HepG2 (cell line): ENCODE data around the gene TMX3.

Experiments used
- CREM ChIP-seq, 2 experiments: sonication (generic) in 1 of 2; formaldehyde crosslinking in 1 of 2; IDR thresholded peaks; 2 replicates each; pipeline versions ENCODE4 v1.4.0 to v1.6.1; 2016 to 2020; ENCODE audit warnings: antibody characterized with exemption in 1 of 2, mild to moderate bottlenecking in 1 of 2, missing genetic modification reagents in 1 of 2
- EZH2 ChIP-seq: conservative IDR thresholded peaks from 2 replicates; pipeline ENCODE4 v1.6.1; 2012; ENCODE audit warnings: mild to moderate bottlenecking, low read depth, low read length, moderate library complexity
- HDAC2 ChIP-seq: sonication (generic); formaldehyde crosslinking; IDR thresholded peaks from 2 replicates; pipeline ENCODE4 v1.4.0; 2020; ENCODE audit warnings: missing genetic modification reagents
- NR2F1 ChIP-seq, 2 experiments: fragments of 450-650 bp in 1 of 2; formaldehyde crosslinking in 1 of 2; IDR thresholded peaks; 2 replicates each; pipeline versions ENCODE4 v1.5.0 to v1.6.1; 2016 to 2020; ENCODE audit warnings: mild to moderate bottlenecking in 1 of 2, missing compliant biosample characterization in 1 of 2, missing genetic modification reagents in 1 of 2, moderate library complexity in 1 of 2
- POLR2A ChIP-seq, 2 experiments: IDR thresholded peaks; 2 replicates each; pipeline ENCODE4 v1.6.1; 2011; ENCODE audit warnings: low read depth in 2 of 2, low read length in 2 of 2, mild to moderate bottlenecking in 1 of 2, moderate library complexity in 1 of 2; ENCODE audit not compliant: insufficient read depth in 1 of 2
- RBFOX2 ChIP-seq: fragments of 200-400 bp; formaldehyde crosslinking; IDR thresholded peaks from 2 replicates; pipeline ENCODE4 v1.6.1; 2017; ENCODE audit warnings: low read depth, mild to moderate bottlenecking, low read length
- REPIN1 ChIP-seq: sonication (generic); formaldehyde crosslinking; IDR thresholded peaks from 2 replicates; pipeline ENCODE4 v1.8.0; 2022; ENCODE audit warnings: missing genetic modification reagents, low read depth, mild to moderate bottlenecking, borderline replicate concordance
- TF ChIP-seq, protein P1 (sequence below), 2 experiments: sonication (generic) in 1 of 2; formaldehyde crosslinking in 1 of 2; IDR thresholded peaks; 2 replicates each; pipeline versions ENCODE4 v1.5.1 to v1.6.1; 2011 to 2020; ENCODE audit warnings: borderline replicate concordance in 1 of 2, low read depth in 1 of 2, low read length in 1 of 2, mild to moderate bottlenecking in 1 of 2, missing genetic modification reagents in 1 of 2, moderate library complexity in 1 of 2
- TF ChIP-seq, protein P2 (sequence below): sonication (generic); formaldehyde crosslinking; IDR thresholded peaks from 2 replicates; pipeline ENCODE4 v1.4.0; 2020; ENCODE audit warnings: missing genetic modification reagents, borderline replicate concordance
- TF ChIP-seq, protein P3 (sequence below): sonication (generic); formaldehyde crosslinking; IDR thresholded peaks from 2 replicates; pipeline ENCODE4 v1.4.0; 2020; ENCODE audit warnings: missing genetic modification reagents
- TF ChIP-seq, protein P4 (sequence below): IDR thresholded peaks from 2 replicates; pipeline ENCODE4 v1.6.1; 2016; ENCODE audit warnings: missing compliant biosample characterization, missing genetic modification reagents, borderline replicate concordance
- TF ChIP-seq, protein P5 (sequence below): sonication (generic); formaldehyde crosslinking; IDR thresholded peaks from 2 replicates; pipeline ENCODE4 v1.8.0; 2022; ENCODE audit warnings: missing genetic modification reagents, low read depth, mild to moderate bottlenecking, borderline replicate concordance
- TF ChIP-seq, protein P6 (sequence below): sonication (generic); formaldehyde crosslinking; IDR thresholded peaks from 2 replicates; pipeline ENCODE4 v1.8.1; 2023; ENCODE audit warnings: missing genetic modification reagents, inconsistent platforms, borderline replicate concordance

DNA sequence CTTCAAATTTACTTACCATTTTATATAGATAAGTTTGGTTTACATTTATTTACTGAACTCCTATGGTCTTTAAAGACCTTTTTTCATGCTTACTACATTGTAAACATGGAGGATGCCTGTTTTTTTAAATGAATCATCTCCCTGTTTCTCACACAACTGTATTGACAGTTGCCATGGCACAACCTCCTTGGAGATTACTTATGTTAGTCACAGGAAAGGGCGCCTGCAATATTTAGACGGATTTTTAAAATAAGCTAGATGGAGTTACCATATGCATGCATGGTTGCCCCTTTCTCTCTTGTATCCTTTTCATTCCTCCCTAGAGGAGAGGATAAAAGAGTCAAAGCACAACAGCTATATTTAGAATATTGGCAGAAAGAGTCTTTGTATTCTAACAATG is 48.2 kb upstream of the TMX3 start:
- TF ChIP-seq, protein P1, sequence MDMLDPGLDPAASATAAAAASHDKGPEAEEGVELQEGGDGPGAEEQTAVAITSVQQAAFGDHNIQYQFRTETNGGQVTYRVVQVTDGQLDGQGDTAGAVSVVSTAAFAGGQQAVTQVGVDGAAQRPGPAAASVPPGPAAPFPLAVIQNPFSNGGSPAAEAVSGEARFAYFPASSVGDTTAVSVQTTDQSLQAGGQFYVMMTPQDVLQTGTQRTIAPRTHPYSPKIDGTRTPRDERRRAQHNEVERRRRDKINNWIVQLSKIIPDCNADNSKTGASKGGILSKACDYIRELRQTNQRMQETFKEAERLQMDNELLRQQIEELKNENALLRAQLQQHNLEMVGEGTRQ (IDR thresholded peaks at IDR 0.05; ENCODE audit: low read depth, low read length): no peak
- TF ChIP-seq, protein P1 (CRISPR knock-in tag; IDR thresholded peaks at IDR 0.05; ENCODE audit: borderline replicate concordance): no peak
- no peak for TF ChIP-seq CREM (IDR thresholded peaks at IDR 0.05)
- no peak for TF ChIP-seq CREM (CRISPR knock-in tag; IDR thresholded peaks at IDR 0.05)
- TF ChIP-seq, protein P2, sequence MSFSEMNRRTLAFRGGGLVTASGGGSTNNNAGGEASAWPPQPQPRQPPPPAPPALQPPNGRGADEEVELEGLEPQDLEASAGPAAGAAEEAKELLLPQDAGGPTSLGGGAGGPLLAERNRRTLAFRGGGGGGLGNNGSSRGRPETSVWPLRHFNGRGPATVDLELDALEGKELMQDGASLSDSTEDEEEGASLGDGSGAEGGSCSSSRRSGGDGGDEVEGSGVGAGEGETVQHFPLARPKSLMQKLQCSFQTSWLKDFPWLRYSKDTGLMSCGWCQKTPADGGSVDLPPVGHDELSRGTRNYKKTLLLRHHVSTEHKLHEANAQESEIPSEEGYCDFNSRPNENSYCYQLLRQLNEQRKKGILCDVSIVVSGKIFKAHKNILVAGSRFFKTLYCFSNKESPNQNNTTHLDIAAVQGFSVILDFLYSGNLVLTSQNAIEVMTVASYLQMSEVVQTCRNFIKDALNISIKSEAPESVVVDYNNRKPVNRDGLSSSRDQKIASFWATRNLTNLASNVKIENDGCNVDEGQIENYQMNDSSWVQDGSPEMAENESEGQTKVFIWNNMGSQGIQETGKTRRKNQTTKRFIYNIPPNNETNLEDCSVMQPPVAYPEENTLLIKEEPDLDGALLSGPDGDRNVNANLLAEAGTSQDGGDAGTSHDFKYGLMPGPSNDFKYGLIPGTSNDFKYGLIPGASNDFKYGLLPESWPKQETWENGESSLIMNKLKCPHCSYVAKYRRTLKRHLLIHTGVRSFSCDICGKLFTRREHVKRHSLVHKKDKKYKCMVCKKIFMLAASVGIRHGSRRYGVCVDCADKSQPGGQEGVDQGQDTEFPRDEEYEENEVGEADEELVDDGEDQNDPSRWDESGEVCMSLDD: no peak
- no peak for TF ChIP-seq NR2F1 (CRISPR knock-in tag; IDR thresholded peaks at IDR 0.05)
- TF ChIP-seq EZH2: no peak
- TF ChIP-seq, protein P3, sequence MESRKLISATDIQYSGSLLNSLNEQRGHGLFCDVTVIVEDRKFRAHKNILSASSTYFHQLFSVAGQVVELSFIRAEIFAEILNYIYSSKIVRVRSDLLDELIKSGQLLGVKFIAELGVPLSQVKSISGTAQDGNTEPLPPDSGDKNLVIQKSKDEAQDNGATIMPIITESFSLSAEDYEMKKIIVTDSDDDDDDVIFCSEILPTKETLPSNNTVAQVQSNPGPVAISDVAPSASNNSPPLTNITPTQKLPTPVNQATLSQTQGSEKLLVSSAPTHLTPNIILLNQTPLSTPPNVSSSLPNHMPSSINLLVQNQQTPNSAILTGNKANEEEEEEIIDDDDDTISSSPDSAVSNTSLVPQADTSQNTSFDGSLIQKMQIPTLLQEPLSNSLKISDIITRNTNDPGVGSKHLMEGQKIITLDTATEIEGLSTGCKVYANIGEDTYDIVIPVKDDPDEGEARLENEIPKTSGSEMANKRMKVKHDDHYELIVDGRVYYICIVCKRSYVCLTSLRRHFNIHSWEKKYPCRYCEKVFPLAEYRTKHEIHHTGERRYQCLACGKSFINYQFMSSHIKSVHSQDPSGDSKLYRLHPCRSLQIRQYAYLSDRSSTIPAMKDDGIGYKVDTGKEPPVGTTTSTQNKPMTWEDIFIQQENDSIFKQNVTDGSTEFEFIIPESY: no peak
- TF ChIP-seq RBFOX2: no peak
- TF ChIP-seq, protein P4, sequence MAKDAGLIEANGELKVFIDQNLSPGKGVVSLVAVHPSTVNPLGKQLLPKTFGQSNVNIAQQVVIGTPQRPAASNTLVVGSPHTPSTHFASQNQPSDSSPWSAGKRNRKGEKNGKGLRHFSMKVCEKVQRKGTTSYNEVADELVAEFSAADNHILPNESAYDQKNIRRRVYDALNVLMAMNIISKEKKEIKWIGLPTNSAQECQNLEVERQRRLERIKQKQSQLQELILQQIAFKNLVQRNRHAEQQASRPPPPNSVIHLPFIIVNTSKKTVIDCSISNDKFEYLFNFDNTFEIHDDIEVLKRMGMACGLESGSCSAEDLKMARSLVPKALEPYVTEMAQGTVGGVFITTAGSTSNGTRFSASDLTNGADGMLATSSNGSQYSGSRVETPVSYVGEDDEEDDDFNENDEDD: no peak
- no peak for TF ChIP-seq HDAC2
- TF ChIP-seq POLR2A (IDR thresholded peaks at IDR 0.05; ENCODE audit: insufficient read depth in 1 of 2, low read depth in 2 of 2, low read length in 2 of 2): no peak
- TF ChIP-seq, protein P5, sequence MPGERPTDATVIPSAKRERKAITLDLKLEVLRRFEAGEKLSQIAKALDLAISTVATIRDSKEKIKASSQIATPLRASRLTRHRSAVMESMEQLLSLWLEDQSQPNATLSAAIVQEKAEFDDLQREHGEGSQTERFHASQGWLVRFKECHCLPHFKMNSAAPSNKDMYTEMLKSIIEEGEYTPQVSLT: no peak
- TF ChIP-seq, protein P6, sequence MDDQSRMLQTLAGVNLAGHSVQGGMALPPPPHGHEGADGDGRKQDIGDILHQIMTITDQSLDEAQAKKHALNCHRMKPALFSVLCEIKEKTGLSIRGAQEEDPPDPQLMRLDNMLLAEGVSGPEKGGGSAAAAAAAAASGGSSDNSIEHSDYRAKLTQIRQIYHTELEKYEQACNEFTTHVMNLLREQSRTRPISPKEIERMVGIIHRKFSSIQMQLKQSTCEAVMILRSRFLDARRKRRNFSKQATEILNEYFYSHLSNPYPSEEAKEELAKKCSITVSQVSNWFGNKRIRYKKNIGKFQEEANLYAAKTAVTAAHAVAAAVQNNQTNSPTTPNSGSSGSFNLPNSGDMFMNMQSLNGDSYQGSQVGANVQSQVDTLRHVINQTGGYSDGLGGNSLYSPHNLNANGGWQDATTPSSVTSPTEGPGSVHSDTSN (CRISPR knock-in tag): no peak
- no peak for TF ChIP-seq REPIN1 (CRISPR knock-in tag)
